Measurements from ENCODE around the gene ZNF70. TPM values are rescaled to one million over a fixed set of nuclear protein-coding genes. Genes with fewer than 3 reads are reported as not detected.

The ZNF70 gene
- total and polyA plus RNA-seq, 12 donors: 0.94 to 6.1 (median 4.6) TPM

DNA sequence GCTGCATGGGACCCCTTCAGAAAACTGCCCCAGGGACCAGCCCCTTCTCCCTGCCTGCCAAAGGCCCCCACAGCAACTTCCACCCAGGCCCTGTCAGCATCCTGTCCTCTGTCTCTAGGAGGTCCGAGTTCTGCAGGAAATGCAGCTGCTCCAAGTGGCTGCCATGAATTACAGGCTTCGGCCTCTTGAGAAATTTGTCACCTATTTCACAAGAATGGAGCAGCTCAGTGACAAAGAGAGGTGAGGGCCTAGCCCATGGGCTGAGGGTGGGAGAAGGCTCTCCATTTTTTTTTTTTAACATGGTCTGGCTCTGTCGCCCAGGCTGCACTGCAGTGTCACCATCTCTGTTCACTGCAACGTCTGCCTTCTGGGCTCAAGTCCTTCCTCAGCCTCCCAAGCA, 52.8 kb downstream of the ZNF70 start:
- peaks cover 6 to 8% of the 10 kb centered on the region in 2 donors for H3K4me1 ChIP-seq (replicated peaks in 1 of 2)
- no peaks in the 10 kb centered on the region for H3K27me3 ChIP-seq
- no peak for TF ChIP-seq POLR2A (IDR thresholded peaks at IDR 0.05)
- TF ChIP-seq, protein P1, sequence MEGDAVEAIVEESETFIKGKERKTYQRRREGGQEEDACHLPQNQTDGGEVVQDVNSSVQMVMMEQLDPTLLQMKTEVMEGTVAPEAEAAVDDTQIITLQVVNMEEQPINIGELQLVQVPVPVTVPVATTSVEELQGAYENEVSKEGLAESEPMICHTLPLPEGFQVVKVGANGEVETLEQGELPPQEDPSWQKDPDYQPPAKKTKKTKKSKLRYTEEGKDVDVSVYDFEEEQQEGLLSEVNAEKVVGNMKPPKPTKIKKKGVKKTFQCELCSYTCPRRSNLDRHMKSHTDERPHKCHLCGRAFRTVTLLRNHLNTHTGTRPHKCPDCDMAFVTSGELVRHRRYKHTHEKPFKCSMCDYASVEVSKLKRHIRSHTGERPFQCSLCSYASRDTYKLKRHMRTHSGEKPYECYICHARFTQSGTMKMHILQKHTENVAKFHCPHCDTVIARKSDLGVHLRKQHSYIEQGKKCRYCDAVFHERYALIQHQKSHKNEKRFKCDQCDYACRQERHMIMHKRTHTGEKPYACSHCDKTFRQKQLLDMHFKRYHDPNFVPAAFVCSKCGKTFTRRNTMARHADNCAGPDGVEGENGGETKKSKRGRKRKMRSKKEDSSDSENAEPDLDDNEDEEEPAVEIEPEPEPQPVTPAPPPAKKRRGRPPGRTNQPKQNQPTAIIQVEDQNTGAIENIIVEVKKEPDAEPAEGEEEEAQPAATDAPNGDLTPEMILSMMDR (IDR thresholded peaks at IDR 0.05): no peak
- WGBS, 4 donors: 73 to 87% (median 76%) methylated on average over 4 of the region's 4 CpGs
- H3K9me3 ChIP-seq (replicated peaks in 1 of 3): no peaks in the 10 kb centered on the region
- no peak overlapping the region for H3K4me3 ChIP-seq
- H3K27ac ChIP-seq: no peak overlapping the region
- no peak for DNase-seq
- intact Hi-C loops (cut with DNase I): no loop called here
- peaks cover 0 to 31% of the 10 kb centered on the region in 2 donors for H3K36me3 ChIP-seq (replicated peaks in 1 of 2)

DNA sequence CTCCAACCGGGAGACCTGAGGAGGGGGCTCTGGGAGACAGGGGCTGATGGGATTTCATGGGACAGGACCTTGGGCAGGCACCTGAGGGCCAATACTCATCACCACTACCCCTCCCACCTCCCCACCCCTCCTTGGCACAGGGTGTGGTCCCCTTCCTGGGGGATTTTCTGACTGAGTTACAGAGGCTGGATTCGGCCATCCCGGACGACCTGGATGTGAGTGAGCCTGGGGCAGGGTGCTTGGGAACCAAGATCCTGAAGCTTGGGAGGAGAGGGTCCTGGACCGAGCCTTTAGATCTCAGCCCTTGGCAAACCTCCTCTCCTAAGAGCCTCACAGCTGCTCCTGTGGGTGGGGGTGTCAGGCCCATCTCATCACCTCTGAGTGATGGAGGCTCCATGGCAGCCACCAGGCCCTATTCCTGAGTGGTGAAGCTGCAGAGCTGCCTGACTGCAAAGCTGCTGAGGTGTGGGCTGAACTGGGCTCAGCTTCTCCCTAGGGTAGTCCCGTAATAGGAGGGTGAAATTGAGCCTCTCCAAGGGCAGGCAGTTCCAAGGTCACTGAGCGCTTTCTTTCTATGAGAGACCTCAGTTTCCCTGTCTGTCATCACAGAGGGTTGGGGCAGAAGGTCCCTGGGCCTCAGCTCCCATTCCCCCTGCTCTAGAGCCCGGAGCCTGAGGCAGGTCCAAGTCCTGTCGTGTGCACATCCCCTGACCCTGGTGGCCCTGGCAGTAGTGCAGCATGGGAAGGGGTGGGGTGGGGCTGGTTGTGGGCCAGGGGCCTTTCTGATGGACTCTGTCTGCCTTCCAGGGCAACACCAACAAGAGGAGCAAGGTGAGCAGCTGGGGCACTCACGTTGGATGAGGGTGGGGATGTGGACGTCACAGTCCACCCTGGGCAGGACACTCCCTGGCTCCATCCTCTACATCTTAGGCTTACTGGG, 53.6 kb downstream of the ZNF70 start:
- H3K4me1 ChIP-seq (replicated peaks in 1 of 2): peaks cover 6 to 8% of the 10 kb centered on the region in 2 donors
- no peak overlapping the region for H3K4me3 ChIP-seq
- H3K27ac ChIP-seq: no peak overlapping the region
- H3K9me3 ChIP-seq (replicated peaks in 1 of 3): no peaks in the 10 kb centered on the region
- H3K36me3 ChIP-seq (replicated peaks in 1 of 2): peaks cover 0 to 25% of the 10 kb centered on the region in 2 donors
- DNase-seq: no peak
- intact Hi-C loops (cut with DNase I): no loop called here
- no peaks in the 10 kb centered on the region for H3K27me3 ChIP-seq
- TF ChIP-seq, protein P1 (IDR thresholded peaks at IDR 0.05): no peak
- no peak for TF ChIP-seq POLR2A (IDR thresholded peaks at IDR 0.05)
- 87 to 95% (median 91%) methylated on average over 6 to 11 of the region's 11 CpGs for WGBS, 4 donors

DNA sequence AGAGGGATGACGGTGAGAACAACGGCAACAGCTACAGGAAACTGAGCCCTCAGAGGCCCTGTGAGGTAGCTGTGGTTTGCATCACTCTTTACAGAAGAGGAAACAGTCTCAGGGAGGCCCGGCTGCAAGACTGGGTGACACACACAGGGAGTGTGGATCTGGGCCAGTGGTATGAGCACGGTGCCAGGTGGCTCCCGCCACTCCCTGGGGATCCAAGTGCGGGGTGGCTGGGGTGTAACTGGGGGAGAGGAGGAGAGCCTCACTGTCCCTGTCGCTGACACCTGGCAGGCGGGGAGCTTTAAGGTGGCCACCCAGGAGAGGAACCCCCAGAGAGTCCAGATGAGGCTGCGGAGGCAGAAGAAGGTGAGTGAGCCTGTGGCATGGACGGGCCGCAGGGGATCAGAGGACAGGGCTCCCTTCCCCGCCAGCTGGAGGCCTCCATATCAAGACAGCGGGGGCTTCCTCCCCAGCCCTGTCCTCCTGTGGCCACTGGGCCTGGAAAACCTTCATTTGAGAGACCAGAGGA, 54.5 kb downstream of the ZNF70 start:
- TF ChIP-seq, protein P1 (IDR thresholded peaks at IDR 0.05): no peak
- no peak for TF ChIP-seq POLR2A (IDR thresholded peaks at IDR 0.05)
- no peaks in the 10 kb centered on the region for H3K9me3 ChIP-seq (replicated peaks in 1 of 3)
- H3K27me3 ChIP-seq: no peaks in the 10 kb centered on the region
- H3K4me1 ChIP-seq (replicated peaks in 1 of 2): peaks cover 5 to 6% of the 10 kb centered on the region in 2 donors
- WGBS, 4 donors: 68 to 85% (median 77%) methylated on average over 12 to 13 of the region's 13 CpGs
- H3K4me3 ChIP-seq: no peak overlapping the region
- intact Hi-C loops (cut with DNase I): no loop called here
- DNase-seq: peak in 2 of 7 donors; percentile 32 to 40
- no peak overlapping the region for H3K27ac ChIP-seq
- peaks cover 0 to 23% of the 10 kb centered on the region in 2 donors for H3K36me3 ChIP-seq (replicated peaks in 1 of 2)

DNA sequence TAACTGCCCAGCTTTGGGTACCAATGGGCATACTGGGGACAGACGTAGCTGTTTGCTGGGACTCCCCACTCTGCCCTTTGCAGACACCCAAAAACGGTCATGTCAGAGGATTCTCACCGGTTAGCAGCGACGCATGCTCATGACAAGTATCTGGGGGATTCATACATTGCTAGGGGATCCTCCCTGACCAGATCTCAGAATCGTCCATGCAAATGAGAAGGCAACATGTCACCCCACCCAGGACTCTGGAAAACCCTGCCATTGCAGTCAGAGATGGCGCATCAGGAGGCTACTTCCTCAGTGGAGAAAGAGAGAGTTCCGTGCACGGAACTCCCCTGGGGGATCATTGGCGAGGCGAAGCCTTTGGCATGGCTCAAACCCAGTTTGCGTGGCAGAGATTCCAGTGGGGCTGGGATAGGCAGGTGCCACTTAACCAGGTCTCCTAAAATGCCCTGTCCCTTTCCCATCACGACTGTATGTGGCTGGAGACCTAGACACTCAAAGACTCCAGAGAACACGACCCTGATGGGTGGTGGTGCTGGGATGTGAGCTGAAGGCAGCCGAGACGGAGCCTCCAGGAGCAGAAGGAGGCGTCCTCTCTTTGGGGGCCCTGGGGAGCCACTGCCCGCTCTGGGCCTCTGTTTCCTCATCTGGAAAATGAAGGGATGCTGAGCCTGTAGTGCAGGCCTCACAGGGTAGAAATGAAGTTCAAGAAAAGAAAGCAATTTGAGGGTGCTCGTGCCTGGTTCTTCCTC, 55.2 kb downstream of the ZNF70 start:
- TF ChIP-seq POLR2A (IDR thresholded peaks at IDR 0.05): no peak
- TF ChIP-seq, protein P1 (IDR thresholded peaks at IDR 0.05): no peak
- H3K27ac ChIP-seq: no peak overlapping the region

More for the DNA sequence above, 55.2 kb downstream of the ZNF70 start:
- intact Hi-C loops (cut with DNase I): no loop called here
- no peak for DNase-seq
- H3K4me3 ChIP-seq: no peak overlapping the region
- H3K27me3 ChIP-seq: no peaks in the 10 kb centered on the region
- peaks cover 0 to 23% of the 10 kb centered on the region in 2 donors for H3K36me3 ChIP-seq (replicated peaks in 1 of 2)
- no peaks in the 10 kb centered on the region for H3K9me3 ChIP-seq (replicated peaks in 1 of 3)
- 90 to 92% (median 92%) methylated on average over 13 to 19 of the region's 19 CpGs for WGBS, 4 donors
- no peaks in the 10 kb centered on the region for H3K4me1 ChIP-seq (replicated peaks in 1 of 2)

Data from adrenal gland (tissue), 12 donors.